HepG2 (cell line): Measurements from ENCODE around the gene KRTAP3-3. TPM values are rescaled to one million over a fixed set of nuclear protein-coding genes. Genes with fewer than 3 reads are reported as not detected.

Experiments
- ASH2L ChIP-seq: fragments of 300-600, 200-600 bp; sonication (generic); IDR thresholded peaks from 2 replicates; pipeline ENCODE4 v1.7.0; 2017; ENCODE audit warnings: low read depth, mild to moderate bottlenecking, moderate library complexity, mixed read lengths, low read length; ENCODE audit not compliant: insufficient read length
- BCL6 ChIP-seq: IDR thresholded peaks from 2 replicates; pipeline ENCODE4 v1.6.1; 2016; ENCODE audit warnings: missing genetic modification reagents, missing compliant biosample characterization
- ELF4 ChIP-seq: sonication (generic); formaldehyde crosslinking; IDR thresholded peaks from 2 replicates; pipeline ENCODE4 v1.5.0; 2020; ENCODE audit warnings: missing genetic modification reagents, mild to moderate bottlenecking, moderate library complexity, borderline replicate concordance
- FOSL2 ChIP-seq: sonication (generic); formaldehyde crosslinking; IDR thresholded peaks from 2 replicates; pipeline ENCODE4 v1.4.0; 2020; ENCODE audit warnings: missing genetic modification reagents
- FOXK1 ChIP-seq: sonication (generic); formaldehyde crosslinking; IDR thresholded peaks from 2 replicates; pipeline ENCODE4 v1.4.0; 2020; ENCODE audit warnings: low read depth, missing genetic modification reagents, borderline replicate concordance
- HMG20B ChIP-seq: conservative IDR thresholded peaks from 2 replicates; pipeline ENCODE4 v1.6.1; 2016; ENCODE audit warnings: missing genetic modification reagents, missing compliant biosample characterization
- KLF13 ChIP-seq: sonication (generic); formaldehyde crosslinking; IDR thresholded peaks from 2 replicates; pipeline ENCODE4 v1.4.0; 2020; ENCODE audit warnings: mild to moderate bottlenecking, missing genetic modification reagents
- RFX1 ChIP-seq: fragments of 450-650 bp; IDR thresholded peaks from 2 replicates; pipeline ENCODE4 v1.6.1; 2017
- STAG1 ChIP-seq: sonication (generic); formaldehyde crosslinking; IDR thresholded peaks from 2 replicates; pipeline ENCODE4 v1.4.0; 2020; ENCODE audit warnings: missing genetic modification reagents
- ZFP36L1 ChIP-seq: sonication (generic); formaldehyde crosslinking; IDR thresholded peaks from 2 replicates; pipeline ENCODE4 v1.8.0; 2022; ENCODE audit warnings: mild to moderate bottlenecking, missing genetic modification reagents, moderate library complexity
- ZFP36L2 ChIP-seq: sonication (generic); formaldehyde crosslinking; IDR thresholded peaks from 2 replicates; pipeline ENCODE4 v1.4.0; 2020; ENCODE audit warnings: missing genetic modification reagents
- ZNF207 ChIP-seq: fragments of 450-650 bp; IDR thresholded peaks from 2 replicates; pipeline ENCODE4 v1.6.1; 2016; ENCODE audit warnings: antibody characterized with exemption, borderline replicate concordance
- ZNF34 ChIP-seq: sonication (generic); formaldehyde crosslinking; IDR thresholded peaks from 2 replicates; pipeline ENCODE4 v1.4.0; 2020; ENCODE audit warnings: mild to moderate bottlenecking, missing genetic modification reagents, borderline replicate concordance
- ZNF776 ChIP-seq: sonication (generic); formaldehyde crosslinking; IDR thresholded peaks from 2 replicates; pipeline ENCODE4 v1.4.0; 2020; ENCODE audit warnings: mild to moderate bottlenecking, missing genetic modification reagents
- polyA plus RNA-seq, 8 experiments: library from polyadenylated mRNA; depleted of rRNA in 3 of 8; stranded (reverse) in 7 of 8; unstranded in 1 of 8; fragments of >200 nt; fragmentation: Illumina TruSeq in 4 of 8; extraction: Trizol in 4 of 8; gene quantifications; 2 replicates each; pipeline versions ENCODE4 v1.2.1 to v1.2.3, GENCODE V29; 2011 to 2016; ENCODE audit warnings: low read depth in 4 of 8, missing spikeins in 1 of 8, mixed read lengths in 1 of 8; ENCODE audit not compliant: insufficient read depth in 1 of 8
- total RNA-seq, 5 experiments: library from RNA; depleted of rRNA; stranded (reverse); fragments of >200 nt; fragmentation: Illumina TruSeq; extraction: Trizol; gene quantifications; 2 replicates each; pipeline ENCODE4 v1.2.3, GENCODE V29; 2016; ENCODE audit warnings: low read depth in 1 of 5
- TF ChIP-seq, protein P1 (sequence below): sonication (generic); formaldehyde crosslinking; conservative IDR thresholded peaks from 2 replicates; pipeline ENCODE4 v1.5.0; 2020; ENCODE audit warnings: missing genetic modification reagents
- TF ChIP-seq, protein P2 (sequence below): sonication (generic); formaldehyde crosslinking; IDR thresholded peaks from 2 replicates; pipeline ENCODE4 v1.5.1; 2020; ENCODE audit warnings: missing genetic modification reagents, mild to moderate bottlenecking, borderline replicate concordance
- TF ChIP-seq, protein P3 (sequence below): sonication (generic); formaldehyde crosslinking; IDR thresholded peaks from 2 replicates; pipeline ENCODE4 v1.4.0; 2020; ENCODE audit warnings: missing genetic modification reagents, borderline replicate concordance
- TF ChIP-seq, protein P4 (sequence below): sonication (generic); formaldehyde crosslinking; IDR thresholded peaks from 2 replicates; pipeline ENCODE4 v1.9.0; 2022; ENCODE audit warnings: missing genetic modification reagents, mild to moderate bottlenecking, borderline replicate concordance
- TF ChIP-seq, protein P5 (sequence below): sonication (generic); formaldehyde crosslinking; IDR thresholded peaks from 2 replicates; pipeline ENCODE4 v1.5.1; 2020; ENCODE audit warnings: missing genetic modification reagents, mild to moderate bottlenecking, borderline replicate concordance

The KRTAP3-3 gene
- total and polyA plus RNA-seq, 2 of the 13 experiments (the other 11 are each of a cell fraction or from before 2014, with no cell fraction given) = not detected

DNA sequence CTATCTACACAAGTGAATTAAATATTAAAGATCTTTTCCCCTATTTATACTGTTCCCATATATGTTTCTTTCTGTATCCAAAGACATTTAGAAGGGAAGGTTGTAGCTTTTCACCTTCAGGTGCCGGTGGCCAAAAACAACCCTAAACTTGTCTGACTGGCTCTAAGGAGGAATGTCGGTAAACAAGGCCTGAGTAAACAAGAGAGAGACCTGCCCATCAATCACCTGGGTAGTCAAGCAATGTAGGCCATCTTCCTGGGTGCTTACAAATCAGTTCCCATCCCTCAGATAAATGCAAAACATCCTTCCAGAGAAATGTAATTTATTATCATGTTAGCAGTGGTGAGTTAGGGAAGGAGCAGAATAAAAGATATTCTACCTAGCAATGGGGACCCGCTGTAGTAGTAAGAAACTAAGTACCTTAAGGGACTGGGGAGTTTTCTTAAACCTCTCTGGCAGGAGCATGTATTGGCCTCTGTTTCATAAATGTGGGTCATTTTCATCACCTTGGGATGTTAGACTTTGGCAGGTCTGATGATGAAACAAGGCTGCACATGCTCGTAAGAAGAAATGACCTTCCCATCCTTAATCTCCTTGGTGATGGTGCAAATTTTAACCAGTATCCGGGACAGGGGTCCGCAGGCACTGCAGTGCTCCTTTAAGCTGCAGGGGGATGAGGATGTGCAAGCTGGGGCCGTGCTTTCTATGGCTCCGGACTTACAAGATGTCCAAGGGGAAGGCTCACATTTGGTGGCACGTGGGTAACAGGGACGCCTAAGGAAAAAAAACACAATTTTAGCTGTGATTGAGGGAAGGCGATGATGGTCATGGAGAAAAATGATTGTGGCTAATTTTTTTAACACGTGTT lies 35.6 kb downstream of the KRTAP3-3 start (continued):
- TF ChIP-seq, protein P1, sequence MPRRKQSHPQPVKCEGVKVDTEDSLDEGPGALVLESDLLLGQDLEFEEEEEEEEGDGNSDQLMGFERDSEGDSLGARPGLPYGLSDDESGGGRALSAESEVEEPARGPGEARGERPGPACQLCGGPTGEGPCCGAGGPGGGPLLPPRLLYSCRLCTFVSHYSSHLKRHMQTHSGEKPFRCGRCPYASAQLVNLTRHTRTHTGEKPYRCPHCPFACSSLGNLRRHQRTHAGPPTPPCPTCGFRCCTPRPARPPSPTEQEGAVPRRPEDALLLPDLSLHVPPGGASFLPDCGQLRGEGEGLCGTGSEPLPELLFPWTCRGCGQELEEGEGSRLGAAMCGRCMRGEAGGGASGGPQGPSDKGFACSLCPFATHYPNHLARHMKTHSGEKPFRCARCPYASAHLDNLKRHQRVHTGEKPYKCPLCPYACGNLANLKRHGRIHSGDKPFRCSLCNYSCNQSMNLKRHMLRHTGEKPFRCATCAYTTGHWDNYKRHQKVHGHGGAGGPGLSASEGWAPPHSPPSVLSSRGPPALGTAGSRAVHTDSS (CRISPR knock-in tag) = no peak
- TF ChIP-seq, protein P2, sequence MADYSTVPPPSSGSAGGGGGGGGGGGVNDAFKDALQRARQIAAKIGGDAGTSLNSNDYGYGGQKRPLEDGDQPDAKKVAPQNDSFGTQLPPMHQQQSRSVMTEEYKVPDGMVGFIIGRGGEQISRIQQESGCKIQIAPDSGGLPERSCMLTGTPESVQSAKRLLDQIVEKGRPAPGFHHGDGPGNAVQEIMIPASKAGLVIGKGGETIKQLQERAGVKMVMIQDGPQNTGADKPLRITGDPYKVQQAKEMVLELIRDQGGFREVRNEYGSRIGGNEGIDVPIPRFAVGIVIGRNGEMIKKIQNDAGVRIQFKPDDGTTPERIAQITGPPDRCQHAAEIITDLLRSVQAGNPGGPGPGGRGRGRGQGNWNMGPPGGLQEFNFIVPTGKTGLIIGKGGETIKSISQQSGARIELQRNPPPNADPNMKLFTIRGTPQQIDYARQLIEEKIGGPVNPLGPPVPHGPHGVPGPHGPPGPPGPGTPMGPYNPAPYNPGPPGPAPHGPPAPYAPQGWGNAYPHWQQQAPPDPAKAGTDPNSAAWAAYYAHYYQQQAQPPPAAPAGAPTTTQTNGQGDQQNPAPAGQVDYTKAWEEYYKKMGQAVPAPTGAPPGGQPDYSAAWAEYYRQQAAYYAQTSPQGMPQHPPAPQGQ (CRISPR knock-in tag) = no peak
- TF ChIP-seq HMG20B (CRISPR knock-in tag) = peak; percentile 90
- TF ChIP-seq ZNF776 (CRISPR knock-in tag) = no peak
- no peak for TF ChIP-seq ELF4
- TF ChIP-seq, protein P3, sequence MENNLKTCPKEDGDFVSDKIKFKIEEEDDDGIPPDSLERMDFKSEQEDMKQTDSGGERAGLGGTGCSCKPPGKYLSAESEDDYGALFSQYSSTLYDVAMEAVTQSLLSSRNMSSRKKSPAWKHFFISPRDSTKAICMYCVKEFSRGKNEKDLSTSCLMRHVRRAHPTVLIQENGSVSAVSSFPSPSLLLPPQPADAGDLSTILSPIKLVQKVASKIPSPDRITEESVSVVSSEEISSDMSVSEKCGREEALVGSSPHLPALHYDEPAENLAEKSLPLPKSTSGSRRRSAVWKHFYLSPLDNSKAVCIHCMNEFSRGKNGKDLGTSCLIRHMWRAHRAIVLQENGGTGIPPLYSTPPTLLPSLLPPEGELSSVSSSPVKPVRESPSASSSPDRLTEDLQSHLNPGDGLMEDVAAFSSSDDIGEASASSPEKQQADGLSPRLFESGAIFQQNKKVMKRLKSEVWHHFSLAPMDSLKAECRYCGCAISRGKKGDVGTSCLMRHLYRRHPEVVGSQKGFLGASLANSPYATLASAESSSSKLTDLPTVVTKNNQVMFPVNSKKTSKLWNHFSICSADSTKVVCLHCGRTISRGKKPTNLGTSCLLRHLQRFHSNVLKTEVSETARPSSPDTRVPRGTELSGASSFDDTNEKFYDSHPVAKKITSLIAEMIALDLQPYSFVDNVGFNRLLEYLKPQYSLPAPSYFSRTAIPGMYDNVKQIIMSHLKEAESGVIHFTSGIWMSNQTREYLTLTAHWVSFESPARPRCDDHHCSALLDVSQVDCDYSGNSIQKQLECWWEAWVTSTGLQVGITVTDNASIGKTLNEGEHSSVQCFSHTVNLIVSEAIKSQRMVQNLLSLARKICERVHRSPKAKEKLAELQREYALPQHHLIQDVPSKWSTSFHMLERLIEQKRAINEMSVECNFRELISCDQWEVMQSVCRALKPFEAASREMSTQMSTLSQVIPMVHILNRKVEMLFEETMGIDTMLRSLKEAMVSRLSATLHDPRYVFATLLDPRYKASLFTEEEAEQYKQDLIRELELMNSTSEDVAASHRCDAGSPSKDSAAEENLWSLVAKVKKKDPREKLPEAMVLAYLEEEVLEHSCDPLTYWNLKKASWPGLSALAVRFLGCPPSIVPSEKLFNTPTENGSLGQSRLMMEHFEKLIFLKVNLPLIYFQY = no peak; the same call in 1 of the 2 replicates
- no peak for TF ChIP-seq ZNF34 (CRISPR knock-in tag)
- no peak for TF ChIP-seq ASH2L
- peak; percentile 80 for TF ChIP-seq BCL6 (CRISPR knock-in tag)
- TF ChIP-seq KLF13 = no peak
- TF ChIP-seq, protein P4, sequence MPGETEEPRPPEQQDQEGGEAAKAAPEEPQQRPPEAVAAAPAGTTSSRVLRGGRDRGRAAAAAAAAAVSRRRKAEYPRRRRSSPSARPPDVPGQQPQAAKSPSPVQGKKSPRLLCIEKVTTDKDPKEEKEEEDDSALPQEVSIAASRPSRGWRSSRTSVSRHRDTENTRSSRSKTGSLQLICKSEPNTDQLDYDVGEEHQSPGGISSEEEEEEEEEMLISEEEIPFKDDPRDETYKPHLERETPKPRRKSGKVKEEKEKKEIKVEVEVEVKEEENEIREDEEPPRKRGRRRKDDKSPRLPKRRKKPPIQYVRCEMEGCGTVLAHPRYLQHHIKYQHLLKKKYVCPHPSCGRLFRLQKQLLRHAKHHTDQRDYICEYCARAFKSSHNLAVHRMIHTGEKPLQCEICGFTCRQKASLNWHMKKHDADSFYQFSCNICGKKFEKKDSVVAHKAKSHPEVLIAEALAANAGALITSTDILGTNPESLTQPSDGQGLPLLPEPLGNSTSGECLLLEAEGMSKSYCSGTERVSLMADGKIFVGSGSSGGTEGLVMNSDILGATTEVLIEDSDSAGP (CRISPR knock-in tag) = no peak
- no peak for TF ChIP-seq ZFP36L2 (CRISPR knock-in tag)
- 0 out of 2 replicates have a peak, but pooled peaks have one; percentile 21 for TF ChIP-seq ZFP36L1 (CRISPR knock-in tag)
- TF ChIP-seq ZNF207 = no peak
- peak; percentile 85 for TF ChIP-seq FOSL2
- TF ChIP-seq, protein P5, sequence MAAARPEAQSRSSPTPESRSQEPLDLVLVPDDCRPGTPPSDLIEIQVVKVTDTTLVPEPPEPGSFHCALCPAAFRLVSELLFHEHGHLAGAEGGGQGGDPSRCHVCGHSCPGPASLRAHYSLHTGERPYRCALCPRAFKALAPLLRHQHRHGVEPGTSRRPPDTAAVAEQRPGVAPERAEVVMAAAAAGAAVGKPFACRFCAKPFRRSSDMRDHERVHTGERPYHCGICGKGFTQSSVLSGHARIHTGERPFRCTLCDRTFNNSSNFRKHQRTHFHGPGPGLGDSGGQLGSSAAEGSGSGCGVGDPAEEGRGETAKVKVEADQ (CRISPR knock-in tag) = no peak
- peak; percentile 97; the same call in 1 of the 2 replicates for TF ChIP-seq FOXK1
- no peak for TF ChIP-seq RFX1
- TF ChIP-seq STAG1 (CRISPR knock-in tag) = peak; percentile 22; the same call in 1 of the 2 replicates
